ENCODE measurements around the gene U2SURP. TPM values are rescaled to one million over a fixed set of nuclear protein-coding genes. Genes with fewer than 3 reads are reported as not detected.

The U2SURP gene
- total and polyA plus RNA-seq, 4 donors, result 8.3 to 41.2 (median 30.3) TPM

GRCh38 chr3:143081844-143082778 is 80.7 kb downstream of the U2SURP start:
- Histone ChIP-seq H3K36me3 (ENCODE audit: control insufficient read depth in 4 of 4, insufficient read depth in 3 of 4, low read depth in 1 of 4, low read length in 3 of 4) (no peaks in the 10 kb centered on the region), H3K4me3 (ENCODE audit: low read depth in 1 of 3, low read length in 3 of 3) (no peak overlapping the region), H3K9ac (ENCODE audit: low read depth in 1 of 2, low read length in 2 of 2) (no peak overlapping the region), H3K27ac (ENCODE audit: low read depth in 1 of 2, low read length in 2 of 2) (no peak overlapping the region), H3K9me3 (ENCODE audit: control insufficient read depth in 4 of 4, low read length in 3 of 4) (no peaks in the 10 kb centered on the region), H3K4me1 (ENCODE audit: control insufficient read depth in 4 of 4, insufficient read depth in 4 of 4, low read length in 3 of 4) (no peaks in the 10 kb centered on the region), H3K27me3 (ENCODE audit: control insufficient read depth in 4 of 4, insufficient read depth in 4 of 4, low read length in 3 of 4) (peaks cover 0 to 3% (median 0%) of the 10 kb centered on the region in 4 donors)
- WGBS, result 80% methylated on average over 19 of the region's 19 CpGs
- TF ChIP-seq FOXA2 (IDR thresholded peaks at IDR 0.05), result no peak
- no peak for TF ChIP-seq NR2F2 (IDR thresholded peaks at IDR 0.05)
- TF ChIP-seq EGR1 (IDR thresholded peaks at IDR 0.05; ENCODE audit: low read depth in 2 of 2), result no peak
- TF ChIP-seq REST (IDR thresholded peaks at IDR 0.05), result no peak
- TF ChIP-seq RAD21 (IDR thresholded peaks at IDR 0.05), result no peak
- TF ChIP-seq MAX (IDR thresholded peaks at IDR 0.05), result no peak
- no peak for TF ChIP-seq HNF4G (IDR thresholded peaks at IDR 0.05)
- TF ChIP-seq HNF4A (conservative IDR thresholded peaks at IDR 0.05), result no peak
- no peak for TF ChIP-seq RXRA (IDR thresholded peaks at IDR 0.05)
- TF ChIP-seq GABPA (IDR thresholded peaks at IDR 0.05 in 1 of 2, conservative IDR thresholded peaks at IDR 0.05 in 1 of 2), result no peak
- TF ChIP-seq TAF1 (conservative IDR thresholded peaks at IDR 0.05), result no peak
- no peak for DNase-seq (ENCODE audit: low spot score)

GRCh38 chr3:143083781-143084180 is 82.4 kb downstream of the U2SURP start:
- no peak for DNase-seq (ENCODE audit: low spot score)
- 89% methylated on average over 3 of the region's 3 CpGs for WGBS
- Histone ChIP-seq H3K27me3 (ENCODE audit: control insufficient read depth in 4 of 4, insufficient read depth in 4 of 4, low read length in 3 of 4) (peaks cover 0 to 3% (median 0%) of the 10 kb centered on the region in 4 donors), H3K27ac (ENCODE audit: low read depth in 1 of 2, low read length in 2 of 2) (no peak overlapping the region), H3K9ac (ENCODE audit: low read depth in 1 of 2, low read length in 2 of 2) (no peak overlapping the region), H3K4me3 (ENCODE audit: low read depth in 1 of 3, low read length in 3 of 3) (no peak overlapping the region), H3K4me1 (ENCODE audit: control insufficient read depth in 4 of 4, insufficient read depth in 4 of 4, low read length in 3 of 4) (no peaks in the 10 kb centered on the region), H3K36me3 (ENCODE audit: control insufficient read depth in 4 of 4, insufficient read depth in 3 of 4, low read depth in 1 of 4, low read length in 3 of 4) (no peaks in the 10 kb centered on the region), H3K9me3 (ENCODE audit: control insufficient read depth in 4 of 4, low read length in 3 of 4) (no peaks in the 10 kb centered on the region)
- TF ChIP-seq RXRA (IDR thresholded peaks at IDR 0.05) (no peak), MAX (IDR thresholded peaks at IDR 0.05) (no peak)

Measured in liver (tissue), 9 donors.